Peyer's patch (tissue), 4 donors: Measurements from ENCODE around the gene SORBS2.

Experiments used
- POLR2A ChIP-seq, 2 donors: fragments of 450-650 bp; IDR thresholded peaks; one replicate each; pipeline ENCODE4 v1.5.1; 2017; ENCODE audit warnings: antibody characterized with exemption in 2 of 2, mild to moderate bottlenecking in 2 of 2, moderate library complexity in 2 of 2
- TF ChIP-seq, protein P1 (sequence below), 6 experiments: fragments of 450-650 bp in 4 of 6; fragments of 200-600 bp in 2 of 6; sonication (generic) in 1 of 6; IDR thresholded peaks; one replicate each; pipeline ENCODE4 v1.5.1; 2017 to 2019; ENCODE audit warnings: antibody characterized with exemption in 6 of 6, mild to moderate bottlenecking in 3 of 6, moderate library complexity in 1 of 6

DNA sequence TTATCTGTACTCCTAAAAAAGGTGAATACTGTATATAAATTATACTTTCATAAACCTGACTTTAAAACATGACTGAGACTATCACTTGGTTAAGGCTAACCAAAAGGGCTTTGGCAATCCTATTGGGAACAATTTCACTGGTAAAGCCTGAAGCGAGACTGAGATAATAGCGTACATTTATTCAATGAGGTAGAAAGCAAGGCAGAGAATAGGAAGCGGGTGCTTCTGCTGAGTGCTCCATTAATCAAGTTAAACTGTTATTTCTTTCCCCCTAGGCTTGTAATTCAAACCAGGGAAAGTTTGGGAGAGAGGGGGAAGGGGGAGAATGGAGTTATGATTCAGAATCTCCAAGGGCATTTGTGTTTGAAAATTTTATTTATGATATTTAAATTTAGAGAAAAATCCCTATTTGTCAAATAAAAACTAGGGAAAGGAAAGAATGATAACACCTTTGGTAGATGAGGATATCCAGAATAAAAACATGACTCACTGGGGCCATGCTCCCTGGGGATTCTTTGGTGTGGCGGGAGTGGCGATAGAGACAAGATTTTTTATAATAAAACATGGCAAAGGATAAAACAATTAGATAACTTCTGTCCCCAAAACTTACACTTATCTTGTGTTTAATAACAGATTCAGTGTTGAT lies 34.6 kb upstream of the SORBS2 start:
- TF ChIP-seq, protein P1, sequence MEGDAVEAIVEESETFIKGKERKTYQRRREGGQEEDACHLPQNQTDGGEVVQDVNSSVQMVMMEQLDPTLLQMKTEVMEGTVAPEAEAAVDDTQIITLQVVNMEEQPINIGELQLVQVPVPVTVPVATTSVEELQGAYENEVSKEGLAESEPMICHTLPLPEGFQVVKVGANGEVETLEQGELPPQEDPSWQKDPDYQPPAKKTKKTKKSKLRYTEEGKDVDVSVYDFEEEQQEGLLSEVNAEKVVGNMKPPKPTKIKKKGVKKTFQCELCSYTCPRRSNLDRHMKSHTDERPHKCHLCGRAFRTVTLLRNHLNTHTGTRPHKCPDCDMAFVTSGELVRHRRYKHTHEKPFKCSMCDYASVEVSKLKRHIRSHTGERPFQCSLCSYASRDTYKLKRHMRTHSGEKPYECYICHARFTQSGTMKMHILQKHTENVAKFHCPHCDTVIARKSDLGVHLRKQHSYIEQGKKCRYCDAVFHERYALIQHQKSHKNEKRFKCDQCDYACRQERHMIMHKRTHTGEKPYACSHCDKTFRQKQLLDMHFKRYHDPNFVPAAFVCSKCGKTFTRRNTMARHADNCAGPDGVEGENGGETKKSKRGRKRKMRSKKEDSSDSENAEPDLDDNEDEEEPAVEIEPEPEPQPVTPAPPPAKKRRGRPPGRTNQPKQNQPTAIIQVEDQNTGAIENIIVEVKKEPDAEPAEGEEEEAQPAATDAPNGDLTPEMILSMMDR (IDR thresholded peaks at IDR 0.05): no peak
- no peak for TF ChIP-seq POLR2A (IDR thresholded peaks at IDR 0.05)
